ENCODE results near the gene ALKBH5.

DNA sequence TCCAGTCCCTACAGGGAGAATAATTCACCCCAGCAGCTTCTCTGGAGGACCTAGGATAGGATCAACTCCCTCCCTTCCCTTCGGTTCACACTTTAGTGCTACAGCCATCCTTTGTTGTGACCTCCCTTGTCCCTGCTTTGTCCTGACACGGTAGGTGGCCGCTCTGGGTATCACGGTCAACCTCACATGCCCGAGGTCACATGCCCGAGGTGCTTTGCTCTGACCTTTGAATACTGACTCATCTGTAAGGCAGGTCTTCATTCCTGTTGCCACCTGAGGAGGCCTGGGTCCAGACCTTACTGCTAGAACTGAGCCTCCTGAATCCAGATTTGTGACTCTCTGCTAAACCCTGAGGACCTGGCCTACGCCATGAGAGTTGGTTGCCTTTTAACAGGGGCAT lies 19.7 kb downstream of the ALKBH5 start:
- no peak for TF ChIP-seq POLR2A (IDR thresholded peaks at IDR 0.05)
- TF ChIP-seq, protein P1, sequence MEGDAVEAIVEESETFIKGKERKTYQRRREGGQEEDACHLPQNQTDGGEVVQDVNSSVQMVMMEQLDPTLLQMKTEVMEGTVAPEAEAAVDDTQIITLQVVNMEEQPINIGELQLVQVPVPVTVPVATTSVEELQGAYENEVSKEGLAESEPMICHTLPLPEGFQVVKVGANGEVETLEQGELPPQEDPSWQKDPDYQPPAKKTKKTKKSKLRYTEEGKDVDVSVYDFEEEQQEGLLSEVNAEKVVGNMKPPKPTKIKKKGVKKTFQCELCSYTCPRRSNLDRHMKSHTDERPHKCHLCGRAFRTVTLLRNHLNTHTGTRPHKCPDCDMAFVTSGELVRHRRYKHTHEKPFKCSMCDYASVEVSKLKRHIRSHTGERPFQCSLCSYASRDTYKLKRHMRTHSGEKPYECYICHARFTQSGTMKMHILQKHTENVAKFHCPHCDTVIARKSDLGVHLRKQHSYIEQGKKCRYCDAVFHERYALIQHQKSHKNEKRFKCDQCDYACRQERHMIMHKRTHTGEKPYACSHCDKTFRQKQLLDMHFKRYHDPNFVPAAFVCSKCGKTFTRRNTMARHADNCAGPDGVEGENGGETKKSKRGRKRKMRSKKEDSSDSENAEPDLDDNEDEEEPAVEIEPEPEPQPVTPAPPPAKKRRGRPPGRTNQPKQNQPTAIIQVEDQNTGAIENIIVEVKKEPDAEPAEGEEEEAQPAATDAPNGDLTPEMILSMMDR (IDR thresholded peaks at IDR 0.05 in 4 of 5, conservative IDR thresholded peaks at IDR 0.05 in 1 of 5) = no peak
